Cardiac fibroblast (primary cell): Measurements from ENCODE around the gene MAP4K4.

ENCODE experiments used
- DNase-seq, 2 donors: peaks; one replicate each; pipeline versions ENCODE4 v3.0.0 to v3.0.0-alpha.2; 2010; ENCODE audit warnings: low read depth in 2 of 2
- H3K4me3 ChIP-seq, 2 donors: replicated peaks in 1 of 2; 1 replicate in 1 of 2; 2 replicates in 1 of 2; pipeline ENCODE4 v1.5.1; 2011; ENCODE audit warnings: low read depth in 2 of 2, low read length in 2 of 2, mild to moderate bottlenecking in 2 of 2, moderate library complexity in 1 of 2
- TF ChIP-seq, protein P1 (sequence below): IDR thresholded peaks from one replicate; pipeline ENCODE4 v1.5.1; 2011; ENCODE audit warnings: low read depth, mild to moderate bottlenecking, low read length, inconsistent platforms

MAP4K4 gene

DNA sequence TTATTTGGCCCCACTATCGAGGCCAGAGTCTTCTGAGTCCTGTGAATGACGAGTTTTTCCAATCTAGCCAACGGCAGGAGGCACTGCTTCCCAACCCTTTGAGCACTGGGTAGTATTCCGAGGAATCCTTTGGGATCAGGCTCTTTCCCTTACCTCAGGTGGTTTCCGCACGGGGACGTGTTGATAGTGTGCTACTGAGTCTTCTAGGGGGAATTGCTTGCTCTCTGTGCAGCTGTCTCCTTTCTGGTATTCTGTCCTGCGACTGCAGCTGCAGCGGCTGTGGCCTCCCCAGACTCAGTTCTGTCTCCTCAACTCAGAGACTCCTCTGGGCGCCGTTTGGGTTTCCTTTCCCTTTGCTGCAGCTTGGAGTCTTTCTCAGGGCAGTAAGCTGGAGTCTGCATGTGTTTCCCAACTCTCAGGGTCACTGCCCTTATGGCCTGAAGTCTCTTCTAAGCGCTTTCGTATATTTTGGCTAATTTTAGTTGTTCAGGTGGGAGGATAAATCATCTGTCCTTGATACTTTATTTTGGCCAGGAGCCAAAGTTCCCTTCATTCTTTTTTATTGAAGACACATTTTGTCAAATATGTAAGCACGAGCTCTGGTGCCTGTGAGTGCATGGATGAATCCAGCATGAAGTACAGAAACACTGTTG is 118.4 kb downstream of the MAP4K4 start:
- DNase-seq, result peak in 1 of 2 donors; percentile 57
- TF ChIP-seq, protein P1, sequence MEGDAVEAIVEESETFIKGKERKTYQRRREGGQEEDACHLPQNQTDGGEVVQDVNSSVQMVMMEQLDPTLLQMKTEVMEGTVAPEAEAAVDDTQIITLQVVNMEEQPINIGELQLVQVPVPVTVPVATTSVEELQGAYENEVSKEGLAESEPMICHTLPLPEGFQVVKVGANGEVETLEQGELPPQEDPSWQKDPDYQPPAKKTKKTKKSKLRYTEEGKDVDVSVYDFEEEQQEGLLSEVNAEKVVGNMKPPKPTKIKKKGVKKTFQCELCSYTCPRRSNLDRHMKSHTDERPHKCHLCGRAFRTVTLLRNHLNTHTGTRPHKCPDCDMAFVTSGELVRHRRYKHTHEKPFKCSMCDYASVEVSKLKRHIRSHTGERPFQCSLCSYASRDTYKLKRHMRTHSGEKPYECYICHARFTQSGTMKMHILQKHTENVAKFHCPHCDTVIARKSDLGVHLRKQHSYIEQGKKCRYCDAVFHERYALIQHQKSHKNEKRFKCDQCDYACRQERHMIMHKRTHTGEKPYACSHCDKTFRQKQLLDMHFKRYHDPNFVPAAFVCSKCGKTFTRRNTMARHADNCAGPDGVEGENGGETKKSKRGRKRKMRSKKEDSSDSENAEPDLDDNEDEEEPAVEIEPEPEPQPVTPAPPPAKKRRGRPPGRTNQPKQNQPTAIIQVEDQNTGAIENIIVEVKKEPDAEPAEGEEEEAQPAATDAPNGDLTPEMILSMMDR, result peak; percentile 10
- no peak overlapping the region for H3K4me3 ChIP-seq

DNA sequence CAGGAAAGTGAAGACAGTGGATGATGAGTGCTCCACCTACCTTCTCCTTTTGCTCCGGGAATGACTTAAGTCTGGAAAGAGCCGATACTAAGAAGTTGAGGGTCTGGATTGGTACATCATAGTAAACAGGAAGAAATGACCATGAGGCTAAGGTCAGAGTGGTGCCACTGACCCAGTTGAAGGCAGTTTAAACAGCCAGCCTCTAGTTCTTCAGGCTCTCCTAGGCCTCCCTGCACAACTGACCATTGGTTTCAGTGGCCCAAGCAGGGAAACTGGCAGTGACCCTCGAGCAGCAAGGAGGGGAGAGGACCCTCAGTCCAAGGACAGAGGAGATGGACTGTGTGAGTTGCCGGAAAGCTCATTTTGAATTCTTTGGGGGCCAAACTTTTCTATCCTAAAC is 119.1 kb downstream of the MAP4K4 start:
- TF ChIP-seq, protein P1, result no peak
- no peak overlapping the region for H3K4me3 ChIP-seq
- DNase-seq, result no peak

- TF ChIP-seq, protein P1, result no peak
- no peak overlapping the region for H3K4me3 ChIP-seq
- DNase-seq, result no peak
Observed at GRCh38 chr2:101817481-101817880, 120.0 kb downstream of the MAP4K4 start.

- TF ChIP-seq, protein P1, result no peak
- no peak overlapping the region for H3K4me3 ChIP-seq
- DNase-seq, result peak in 1 of 2 donors; percentile 79
Observed at GRCh38 chr2:101818531-101819451, 121.3 kb downstream of the MAP4K4 start.

GRCh38 chr2:101820519-101820918 is 123.0 kb downstream of the MAP4K4 start:
- TF ChIP-seq, protein P1, result no peak
- DNase-seq, result peak; percentile 67 to 83
- no peak overlapping the region for H3K4me3 ChIP-seq

DNA sequence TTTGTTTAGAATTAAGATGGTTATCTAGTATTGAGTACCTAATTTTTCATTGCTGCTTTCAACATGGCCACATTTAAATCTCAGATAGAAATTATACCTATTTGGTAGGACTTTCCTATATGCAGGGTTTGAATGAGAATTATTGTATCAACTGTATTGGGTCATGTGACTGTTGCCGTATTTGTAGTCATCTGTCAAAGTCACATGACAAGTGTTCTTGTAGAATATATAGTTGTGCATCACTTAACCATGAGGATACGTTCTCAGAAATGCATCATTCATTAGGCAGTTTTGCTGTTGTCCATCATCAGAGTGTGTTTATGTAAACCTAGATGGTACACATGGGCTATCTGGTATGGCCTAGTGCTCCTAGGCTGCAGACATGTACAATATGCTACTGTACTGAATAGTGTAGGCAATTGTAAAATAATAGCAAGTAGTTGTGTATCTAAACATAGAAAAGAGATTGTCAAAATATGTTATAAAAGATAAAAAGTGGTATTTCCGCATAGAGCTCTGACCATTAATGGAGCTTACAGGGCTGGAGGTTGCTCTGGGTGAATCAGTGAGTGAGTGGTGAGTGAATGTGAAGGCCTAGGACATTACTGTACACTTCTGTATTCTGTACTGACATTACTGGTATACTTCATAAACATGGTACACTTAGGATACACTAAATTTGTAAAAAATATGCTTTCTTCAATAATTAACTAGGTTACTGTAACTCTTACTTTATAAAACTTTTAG is 123.7 kb downstream of the MAP4K4 start:
- DNase-seq, result peak in 1 of 2 donors; percentile 59
- no peak overlapping the region for H3K4me3 ChIP-seq
- TF ChIP-seq, protein P1, result no peak
